Measurements from ENCODE around the gene HOXD12. TPM values are rescaled to one million over a fixed set of nuclear protein-coding genes. Genes with fewer than 3 reads are reported as not detected.

HOXD12 gene
- polyA plus RNA-seq, 1 donor (not counting 4 experiments of a cell fraction or from before 2014, with no cell fraction given): not detected

DNA sequence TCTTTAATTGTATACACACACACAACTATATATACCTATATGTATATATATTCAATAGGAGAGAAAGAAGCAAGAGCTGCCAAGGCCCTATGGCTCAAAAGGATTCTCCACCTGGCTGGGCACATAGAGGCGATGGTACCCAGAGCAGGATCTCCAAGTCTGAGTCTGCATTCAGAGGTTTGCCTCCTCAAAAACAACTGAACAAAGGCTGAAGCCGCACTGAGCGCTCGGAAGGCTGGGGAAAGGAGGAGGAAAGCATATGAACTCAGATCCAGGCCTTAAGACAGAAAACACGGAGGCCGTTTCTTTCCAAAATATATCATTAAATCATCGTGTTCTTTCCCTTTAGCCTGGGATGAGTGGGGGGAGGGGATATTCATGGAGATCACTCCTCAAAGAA, 3.6 kb downstream of the HOXD12 start:
- dilution Hi-C loops (cut with MboI; ENCODE audit: extremely low pct_ligation_motif_present, low sequenced_read_pairs): no loop called here
- FAIRE-seq (no peak), DNase-seq (ENCODE audit: low read depth, low spot score) (no peak)
- no peak overlapping the region for H3K27ac ChIP-seq (ENCODE audit: control insufficient read depth, insufficient read depth, low read length)
- H2AFZ ChIP-seq (ENCODE audit: control insufficient read depth, low read length): no peak overlapping the region
- no peaks in the 10 kb centered on the region for H3K9me3 ChIP-seq (ENCODE audit: control insufficient read depth, low read depth, low read length)
- H3K9ac ChIP-seq (ENCODE audit: control insufficient read depth, extremely low read depth, insufficient read depth, low read length): no peak overlapping the region
- H3K9me1 ChIP-seq (ENCODE audit: control insufficient read depth, extremely low read depth, insufficient read depth, low read length): no peaks in the 10 kb centered on the region
- peaks cover 3% of the 10 kb centered on the region for H4K20me1 ChIP-seq (ENCODE audit: control insufficient read depth, extremely low read depth, insufficient read depth, low read length)
- no peaks in the 10 kb centered on the region for H3K79me2 ChIP-seq (ENCODE audit: control insufficient read depth, insufficient read depth, low read length)
- no peak overlapping the region for H3K4me3 ChIP-seq (ENCODE audit: control insufficient read depth in 2 of 3, extremely low read depth in 1 of 3, insufficient read depth in 2 of 3, low read depth in 1 of 3, low read length in 3 of 3)
- H3K4me2 ChIP-seq (ENCODE audit: control insufficient read depth, extremely low read depth, insufficient read depth, low read depth, low read length): no peak overlapping the region
- peaks cover 95% of the 10 kb centered on the region for H3K27me3 ChIP-seq (ENCODE audit: control insufficient read depth, extremely low read depth, insufficient read depth, low read length)
- H3K4me1 ChIP-seq (ENCODE audit: control insufficient read depth, extremely low read depth, insufficient read depth, low read length): peaks cover 5% of the 10 kb centered on the region
- no peak for TF ChIP-seq CTCF (optimal IDR thresholded peaks at IDR 0.05 in 1 of 3, IDR thresholded peaks at IDR 0.05 in 1 of 3, conservative IDR thresholded peaks at IDR 0.05 in 1 of 3; ENCODE audit: extremely low read depth in 1 of 3, insufficient read depth in 2 of 3, low read length in 3 of 3)
- TF ChIP-seq EZH2 (IDR thresholded peaks at IDR 0.05; ENCODE audit: low read length): no peak
- H3K36me3 ChIP-seq (ENCODE audit: control insufficient read depth in 2 of 2, extremely low read depth in 1 of 2, insufficient read depth in 2 of 2, low read length in 2 of 2): no peaks in the 10 kb centered on the region

DNA sequence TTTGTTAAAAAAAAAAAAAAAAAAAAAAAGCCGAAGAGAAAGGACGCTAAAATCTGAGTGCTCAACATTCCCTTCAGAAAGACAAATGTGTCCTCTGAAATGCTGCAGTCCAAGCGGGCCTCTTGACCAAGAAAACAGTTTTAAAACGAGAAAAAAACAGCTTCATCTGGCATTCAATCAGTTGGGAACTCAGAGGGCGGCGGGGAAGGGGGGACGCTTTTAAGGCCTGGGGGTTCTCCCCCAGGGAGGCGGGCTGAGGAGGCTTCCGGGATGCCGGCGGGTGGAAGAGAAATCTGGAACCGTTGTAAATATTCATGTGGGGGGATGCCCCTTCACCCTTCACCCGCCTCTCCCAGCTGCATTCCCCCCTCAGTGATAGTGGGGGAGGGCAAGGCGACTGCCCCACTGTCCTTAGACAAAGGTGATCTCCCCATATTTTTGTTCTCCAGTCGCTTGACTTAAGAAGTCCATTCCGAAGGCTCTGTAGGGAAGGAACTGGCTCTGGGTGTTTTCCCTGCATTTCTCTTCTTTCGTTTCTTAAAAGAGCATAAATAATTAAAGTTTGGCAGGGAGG, 4.2 kb downstream of the HOXD12 start:
- no peak overlapping the region for H3K9ac ChIP-seq (ENCODE audit: control insufficient read depth, extremely low read depth, insufficient read depth, low read length)
- no peak for DNase-seq (ENCODE audit: low read depth, low spot score)
- H3K79me2 ChIP-seq (ENCODE audit: control insufficient read depth, insufficient read depth, low read length): no peaks in the 10 kb centered on the region
- no peak for FAIRE-seq
- TF ChIP-seq CTCF (optimal IDR thresholded peaks at IDR 0.05 in 1 of 3, IDR thresholded peaks at IDR 0.05 in 1 of 3, conservative IDR thresholded peaks at IDR 0.05 in 1 of 3; ENCODE audit: extremely low read depth in 1 of 3, insufficient read depth in 2 of 3, low read length in 3 of 3) (no peak), EZH2 (IDR thresholded peaks at IDR 0.05; ENCODE audit: low read length) (peak; percentile 48)
- peaks cover 95% of the 10 kb centered on the region for H3K27me3 ChIP-seq (ENCODE audit: control insufficient read depth, extremely low read depth, insufficient read depth, low read length)
- no peak overlapping the region for H2AFZ ChIP-seq (ENCODE audit: control insufficient read depth, low read length)
- H3K9me1 ChIP-seq (ENCODE audit: control insufficient read depth, extremely low read depth, insufficient read depth, low read length): no peaks in the 10 kb centered on the region
- H3K4me2 ChIP-seq (ENCODE audit: control insufficient read depth, extremely low read depth, insufficient read depth, low read depth, low read length): peak overlapping the region; percentile 22
- no peaks in the 10 kb centered on the region for H3K36me3 ChIP-seq (ENCODE audit: control insufficient read depth in 2 of 2, extremely low read depth in 1 of 2, insufficient read depth in 2 of 2, low read length in 2 of 2)
- dilution Hi-C loops (cut with MboI; ENCODE audit: extremely low pct_ligation_motif_present, low sequenced_read_pairs): no loop called here
- peaks cover 3% of the 10 kb centered on the region for H4K20me1 ChIP-seq (ENCODE audit: control insufficient read depth, extremely low read depth, insufficient read depth, low read length)
- H3K27ac ChIP-seq (ENCODE audit: control insufficient read depth, insufficient read depth, low read length): no peak overlapping the region
- no peak overlapping the region for H3K4me3 ChIP-seq (ENCODE audit: control insufficient read depth in 2 of 3, extremely low read depth in 1 of 3, insufficient read depth in 2 of 3, low read depth in 1 of 3, low read length in 3 of 3)
- no peaks in the 10 kb centered on the region for H3K9me3 ChIP-seq (ENCODE audit: control insufficient read depth, low read depth, low read length)
- peaks cover 5% of the 10 kb centered on the region for H3K4me1 ChIP-seq (ENCODE audit: control insufficient read depth, extremely low read depth, insufficient read depth, low read length)

Data from keratinocyte (primary cell).